CD4-positive, alpha-beta T cell treated with Interleukin-17A for 4 hours (primary cell): ENCODE data around the gene SEPTIN2.
"Not testable (repeated sequence)": the region's sequence is repeated elsewhere in the genome, so short reads cannot be mapped to it uniquely, and the experiment has no call there.

Experiments used
- DNase-seq: peaks from one replicate; pipeline ENCODE4 v3.0.0-alpha.2; 2020; ENCODE audit warnings: mixed read lengths

Gene SEPTIN2

DNA sequence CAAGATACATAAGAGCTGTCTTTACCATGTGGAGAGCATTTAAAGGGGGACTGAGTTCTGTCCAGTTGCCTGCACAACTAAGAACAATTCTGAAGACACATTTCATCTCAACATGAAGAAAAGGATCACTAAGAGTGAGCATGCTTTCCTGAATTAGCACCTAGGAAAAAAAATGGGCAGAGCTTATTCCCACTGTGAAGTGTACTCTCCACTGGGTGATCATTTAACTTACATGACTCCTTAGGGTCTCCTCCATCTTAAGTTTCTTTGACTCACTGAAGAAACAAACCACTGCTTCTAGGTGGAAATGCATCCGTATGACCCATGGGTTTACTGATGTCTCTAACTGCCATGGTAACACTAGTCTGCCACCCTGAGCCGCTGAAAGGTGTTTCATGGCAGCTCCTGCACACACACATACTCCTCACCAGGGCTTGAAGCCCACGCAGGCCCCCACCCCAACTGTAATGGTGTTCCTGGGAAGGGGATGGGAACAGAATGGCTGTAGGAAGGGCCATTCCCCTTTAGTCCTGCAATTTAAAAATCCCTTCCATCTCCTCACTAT lies 27.3 kb upstream of the SEPTIN2 start:
- no peak for DNase-seq

DNA sequence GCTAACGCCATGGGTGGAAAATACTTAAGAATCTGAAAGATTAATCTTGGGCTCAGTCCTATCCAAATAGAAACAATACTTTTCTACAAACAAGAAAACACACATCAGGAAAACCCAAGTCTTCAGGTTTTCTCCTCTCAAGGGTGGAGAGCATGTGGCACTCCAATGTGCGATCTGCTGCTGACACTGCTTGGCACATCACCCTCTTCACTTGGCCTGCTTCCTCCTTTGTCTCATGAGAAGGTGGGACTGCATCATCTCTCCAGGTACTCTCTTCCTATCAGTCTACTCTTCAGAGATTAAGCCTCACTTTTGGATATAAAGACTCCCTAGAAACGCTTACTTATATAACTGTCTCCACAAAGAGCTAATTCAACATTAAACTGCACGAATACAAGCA lies 26.7 kb upstream of the SEPTIN2 start:
- DNase-seq: no peak

DNA sequence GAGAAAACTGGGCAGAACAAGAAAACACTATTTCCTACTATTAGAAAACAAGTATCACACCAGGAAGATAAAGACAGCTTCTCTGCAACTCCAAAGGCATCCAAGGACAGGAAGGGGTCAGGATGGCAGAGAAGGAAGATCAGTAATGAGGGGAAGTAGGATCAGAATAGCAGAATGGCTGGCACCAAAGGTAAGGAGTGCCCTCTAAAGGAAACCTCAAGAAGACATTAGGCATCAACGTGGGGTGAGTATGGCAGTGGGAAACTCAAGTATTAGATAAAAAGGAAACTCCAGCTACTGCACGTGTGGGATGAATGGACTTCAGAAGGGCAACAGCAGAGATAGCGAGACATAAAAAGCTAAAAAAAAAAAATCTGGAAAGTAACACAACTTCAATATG lies 26.1 kb upstream of the SEPTIN2 start:
- no peak for DNase-seq

DNA sequence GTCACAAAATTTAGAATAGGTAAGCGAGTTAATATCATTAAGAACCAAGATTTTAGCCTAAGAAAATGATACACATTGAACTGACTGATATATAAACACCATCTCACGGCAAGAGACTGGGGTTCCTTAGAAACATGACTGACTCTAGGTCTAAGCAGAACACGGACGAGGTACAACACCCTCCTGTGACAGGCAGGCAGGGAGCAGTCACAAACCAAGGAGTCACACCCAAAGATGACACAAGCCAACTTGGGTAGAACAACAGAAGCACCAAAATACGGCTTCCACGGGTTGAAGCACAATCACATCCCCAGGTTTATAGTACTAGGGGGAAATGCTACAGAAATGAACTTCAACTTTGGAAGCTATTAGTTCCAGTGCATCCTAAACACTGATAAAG lies 24.6 kb upstream of the SEPTIN2 start:
- no peak for DNase-seq

DNA sequence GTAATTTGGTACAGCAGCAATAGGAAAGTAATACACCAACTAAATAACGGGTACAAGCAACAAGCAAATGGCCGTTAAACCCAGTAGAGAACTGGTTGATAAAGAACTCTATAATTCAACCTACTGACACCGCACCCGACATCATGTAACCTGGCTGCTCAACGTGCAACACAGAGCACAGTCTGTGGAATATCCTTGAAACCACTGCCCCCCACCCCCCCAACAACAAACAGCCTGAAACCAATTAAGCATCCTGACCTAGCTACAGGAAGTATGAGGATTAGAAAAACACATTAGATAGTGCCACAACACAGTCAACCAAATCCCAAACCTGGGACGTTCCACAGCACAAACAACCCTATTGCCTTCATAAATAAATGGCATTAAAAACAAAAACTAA lies 23.7 kb upstream of the SEPTIN2 start:
- DNase-seq: no peak

DNA sequence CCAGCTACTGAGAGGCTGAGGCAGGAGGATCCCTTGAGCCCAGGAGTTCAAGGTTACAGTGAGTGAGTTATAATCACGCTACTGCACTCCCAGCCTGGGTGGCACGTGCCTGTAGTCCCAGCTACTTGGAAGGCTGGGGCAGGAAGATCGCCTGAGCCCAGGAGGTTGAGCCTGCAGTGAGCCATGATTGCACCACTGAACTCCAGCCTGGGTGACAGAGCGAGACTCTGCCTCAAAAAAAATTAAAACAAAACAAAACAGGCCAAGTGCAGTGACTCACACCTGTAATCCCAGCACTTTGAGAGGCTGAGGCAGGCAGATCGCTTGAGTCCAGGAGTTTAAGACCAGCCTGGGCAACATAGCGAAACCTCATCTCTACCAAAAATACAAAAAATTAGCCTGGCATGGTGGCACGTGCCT lies 22.3 kb upstream of the SEPTIN2 start:
- not testable (repeated sequence) for DNase-seq

DNA sequence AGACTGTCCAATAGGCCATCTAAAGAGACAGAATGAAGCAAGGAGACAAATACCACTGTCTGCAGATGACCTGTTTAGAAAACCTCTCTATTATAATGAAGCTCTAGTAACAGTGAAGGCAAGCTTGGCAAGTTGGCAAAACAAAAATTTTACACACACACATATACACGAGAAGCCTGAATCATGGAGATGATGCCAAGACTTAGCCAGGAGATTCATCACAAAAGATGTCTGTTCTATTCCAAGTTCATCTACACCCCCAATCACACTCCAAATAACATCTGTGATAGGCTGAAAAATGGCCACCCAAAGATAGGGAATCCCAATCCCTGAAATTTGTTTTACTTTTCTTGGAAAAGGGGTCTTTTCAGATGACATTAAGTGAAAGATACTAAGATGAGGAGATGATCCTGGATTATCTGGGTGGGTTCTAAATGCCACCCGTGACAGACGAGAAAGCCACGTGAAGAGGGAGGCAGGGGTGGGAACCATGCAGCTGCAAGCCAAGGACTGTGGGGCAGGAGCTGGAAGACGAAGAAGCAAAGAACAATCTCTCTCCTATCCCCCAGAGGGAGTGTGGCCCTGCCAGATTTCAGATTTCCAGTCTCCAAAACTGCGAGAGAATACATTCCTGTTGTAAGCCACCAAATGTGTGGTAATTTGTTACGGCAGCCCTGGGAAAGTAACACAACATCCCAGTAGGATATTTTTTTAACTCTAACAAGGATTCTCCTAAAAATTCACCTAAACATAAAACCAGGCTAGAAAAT lies 20.2 kb upstream of the SEPTIN2 start:
- no peak for DNase-seq

DNA sequence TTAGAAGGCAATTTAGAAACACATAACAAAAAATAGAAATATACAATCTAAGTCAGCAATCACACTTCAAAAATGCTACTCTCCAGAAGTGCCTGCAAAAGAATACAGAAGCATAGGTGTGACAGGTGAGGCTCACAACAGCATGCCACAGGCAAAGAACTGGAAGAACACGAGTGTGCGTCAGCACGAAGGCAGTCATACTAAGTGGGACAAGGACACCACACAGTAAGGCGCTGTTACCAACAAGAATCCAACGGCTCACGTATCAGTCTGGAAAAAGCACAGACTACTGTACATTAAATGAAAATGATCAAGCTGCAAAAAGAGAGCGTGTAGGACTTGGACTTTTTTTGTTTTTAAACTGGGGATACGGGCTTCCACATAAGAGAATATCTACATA lies 19.0 kb upstream of the SEPTIN2 start:
- DNase-seq: no peak

DNA sequence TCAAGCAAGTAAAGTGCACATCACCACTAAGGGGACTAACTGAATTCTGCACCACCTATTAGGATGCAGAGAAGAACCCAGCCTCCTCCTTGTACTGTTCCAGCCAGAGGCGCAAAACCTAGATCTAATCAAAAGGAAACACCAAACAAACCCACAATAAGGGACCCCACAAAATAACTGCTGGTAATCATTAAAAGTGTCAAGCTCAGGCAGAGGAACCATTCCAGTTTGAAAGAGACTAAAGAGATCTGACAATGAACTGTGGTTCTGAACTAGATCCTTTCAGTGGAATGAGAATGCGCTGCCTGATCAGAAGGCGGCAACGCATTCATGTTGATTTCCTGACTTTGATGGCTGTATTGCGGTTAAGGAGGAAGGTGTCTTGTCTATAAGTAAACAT lies 17.1 kb upstream of the SEPTIN2 start:
- peak; percentile 58 for DNase-seq

DNA sequence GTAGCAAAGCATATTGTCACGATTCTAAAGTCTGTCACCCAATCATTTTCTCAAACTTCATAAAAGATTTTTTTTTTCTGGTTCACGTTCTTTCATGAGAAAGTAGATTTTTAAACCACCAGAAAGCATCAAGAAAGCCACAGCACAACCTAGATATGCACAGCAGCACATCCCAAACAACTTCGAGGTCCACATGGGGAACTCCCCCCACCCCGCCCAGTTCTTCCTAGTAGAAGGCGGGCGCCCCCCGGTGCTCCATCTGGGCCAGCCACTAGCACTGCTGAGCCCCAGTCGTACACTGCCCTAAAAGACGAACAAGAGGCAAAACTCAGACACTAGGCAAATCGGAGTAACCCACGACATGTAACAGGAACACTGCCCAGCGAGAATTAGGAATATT lies 15.7 kb upstream of the SEPTIN2 start:
- peak; percentile 75 for DNase-seq

DNA sequence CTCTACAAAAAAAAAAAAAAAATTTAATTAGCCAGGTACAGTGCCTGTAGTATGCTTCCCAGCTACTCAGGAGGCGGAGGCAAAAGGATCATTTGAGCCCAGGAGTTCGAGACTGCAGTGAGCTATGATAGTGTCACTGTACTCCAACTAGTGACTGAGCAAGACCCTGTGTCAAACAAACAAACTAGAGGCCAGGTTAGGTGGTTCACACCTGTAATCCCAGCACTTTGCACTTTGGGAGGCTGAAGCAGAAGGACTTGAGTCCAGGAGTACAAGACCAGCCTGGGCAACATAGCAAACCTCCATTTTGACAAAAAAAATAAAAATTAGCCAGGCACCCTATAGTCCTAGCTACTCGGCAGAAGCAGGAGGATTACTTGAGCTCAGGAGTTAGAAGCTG lies 13.6 kb upstream of the SEPTIN2 start:
- no peak for DNase-seq

DNA sequence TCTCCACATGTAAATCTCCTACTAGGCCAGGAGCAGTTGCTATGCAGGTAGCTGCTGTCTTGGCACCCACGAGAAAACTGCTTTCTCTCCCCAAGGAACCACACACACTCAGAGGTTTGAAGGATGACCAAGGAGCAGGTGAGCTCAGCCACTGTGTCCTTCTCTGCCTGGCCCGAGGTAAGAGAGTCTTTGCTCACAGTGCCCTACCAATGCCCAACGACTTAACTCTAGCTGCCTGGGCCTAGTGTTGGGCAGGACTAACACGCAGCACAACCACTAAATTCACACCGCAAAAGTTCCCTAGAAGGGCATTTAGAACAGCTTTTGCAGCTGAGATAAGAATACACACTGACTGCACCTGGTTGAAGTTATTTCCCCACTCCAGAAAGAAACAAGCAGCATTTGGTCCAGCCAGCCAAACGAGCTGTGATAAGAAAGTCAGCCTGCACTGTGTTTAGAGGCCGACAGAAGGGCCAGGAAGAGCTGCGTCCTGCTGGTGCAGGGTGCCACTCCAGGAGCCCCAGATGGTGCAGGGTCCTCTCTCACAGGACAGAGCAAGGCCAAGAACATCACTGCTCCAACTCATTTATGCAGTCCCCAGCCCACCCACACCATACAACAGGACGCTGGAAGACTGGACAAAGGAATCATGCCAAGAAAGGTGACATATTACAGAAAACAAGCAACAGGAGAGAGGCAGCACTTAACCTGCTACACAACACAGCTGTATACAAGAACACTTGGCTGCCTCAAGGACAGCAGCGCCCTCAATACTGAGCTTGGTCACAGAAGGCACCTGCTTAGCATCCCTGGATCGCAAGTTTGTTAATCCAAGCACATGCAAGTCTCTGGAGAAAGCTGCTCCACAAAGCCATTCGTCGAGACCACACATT lies 12.7 kb upstream of the SEPTIN2 start:
- no peak for DNase-seq

DNA sequence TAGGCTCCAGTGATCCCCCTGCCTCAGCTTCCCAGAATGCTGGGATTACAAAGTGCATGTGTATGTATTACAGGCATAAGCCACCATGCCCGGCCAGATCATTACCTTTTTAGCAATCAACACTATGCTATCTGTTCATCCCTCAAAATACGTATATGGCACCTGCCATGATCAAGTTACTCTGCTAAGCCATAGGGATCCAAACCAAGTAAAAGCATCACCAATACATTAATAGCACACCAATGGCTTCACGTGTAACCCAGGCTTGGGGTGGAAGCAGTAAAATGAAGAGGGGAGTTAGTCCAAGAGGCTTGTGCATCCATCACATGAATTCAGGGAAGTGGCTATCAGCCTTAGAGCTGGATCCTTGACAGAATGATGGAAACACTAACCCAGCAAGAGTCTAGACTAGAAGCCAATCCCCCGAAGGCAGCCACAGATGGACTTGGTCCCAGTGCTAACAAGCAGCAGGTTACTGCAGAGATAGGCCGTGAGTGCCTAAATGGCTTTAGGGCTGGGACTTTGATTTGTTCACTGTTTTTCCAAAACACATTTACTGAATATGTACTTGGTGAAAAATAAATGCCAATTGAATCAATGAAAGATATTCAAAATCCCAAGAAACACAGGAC lies 11.6 kb upstream of the SEPTIN2 start:
- DNase-seq: no peak

DNA sequence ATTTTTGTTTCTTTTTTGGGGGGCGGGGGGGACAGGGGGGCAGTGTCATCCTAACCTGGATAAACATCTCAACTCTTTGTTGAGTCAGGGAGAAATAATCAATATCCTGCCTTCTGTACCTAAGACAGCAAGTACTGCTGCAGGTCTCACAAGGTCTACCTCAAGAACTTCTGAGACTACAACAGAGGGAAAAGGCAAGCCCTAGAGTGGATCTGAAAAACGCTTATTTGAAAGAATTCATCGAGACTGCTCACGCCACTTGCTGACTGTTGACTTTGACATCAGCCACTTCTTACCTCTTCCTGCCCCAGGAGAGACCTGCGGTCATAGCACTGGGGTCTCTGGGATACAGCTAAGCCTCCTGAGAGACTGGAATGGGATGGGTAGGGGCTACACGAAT lies 8.7 kb upstream of the SEPTIN2 start:
- DNase-seq: no peak

DNA sequence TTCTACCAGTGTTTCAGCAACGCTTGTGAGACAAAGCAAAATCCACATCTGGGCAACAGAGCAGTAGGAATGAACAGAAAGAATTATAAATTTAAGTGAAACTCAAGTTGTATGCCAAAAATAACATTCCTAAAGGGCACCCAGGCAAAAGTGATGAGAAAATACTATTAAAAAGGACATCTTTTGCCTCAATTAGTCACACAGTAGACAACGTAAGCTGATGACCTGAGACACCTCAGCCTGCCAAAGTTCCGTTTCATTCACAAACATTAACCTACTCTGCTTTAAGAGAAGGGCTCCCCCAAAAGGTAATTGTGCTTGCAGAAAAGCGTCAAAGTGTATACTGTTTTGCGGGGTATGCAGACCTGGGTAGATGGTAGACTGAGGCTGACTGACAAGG lies 7.5 kb upstream of the SEPTIN2 start:
- no peak for DNase-seq

DNA sequence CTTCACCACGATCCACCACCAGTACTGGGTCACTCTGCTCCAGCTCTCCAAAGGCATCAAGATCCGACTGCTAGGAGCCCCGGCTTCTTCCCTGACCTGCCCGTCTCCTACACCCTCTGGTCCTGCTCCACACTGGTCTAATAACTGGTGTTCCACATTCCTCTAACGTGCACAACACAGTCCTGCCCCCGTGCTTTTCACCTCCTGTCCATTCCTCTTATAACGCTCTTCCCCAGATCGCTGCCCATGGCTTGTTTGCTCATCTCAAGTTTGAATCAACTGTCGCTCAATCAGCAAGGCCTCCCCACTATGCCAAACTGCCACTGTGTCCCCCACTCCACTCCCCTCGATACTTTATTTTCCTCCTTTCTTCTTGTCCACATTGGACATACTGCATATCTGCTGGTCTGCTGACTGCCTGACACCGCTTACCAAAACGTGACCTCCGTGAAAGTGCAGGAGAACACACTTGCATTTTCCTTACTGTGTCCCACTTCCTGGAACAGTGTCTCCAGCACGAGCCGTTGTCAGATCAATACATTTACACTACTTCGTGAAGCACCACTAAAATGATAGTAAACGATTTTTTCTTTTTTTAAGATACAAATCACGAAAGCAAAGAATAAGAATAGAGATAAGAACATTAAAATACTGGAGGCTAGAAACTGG lies 6.8 kb upstream of the SEPTIN2 start:
- DNase-seq: no peak

DNA sequence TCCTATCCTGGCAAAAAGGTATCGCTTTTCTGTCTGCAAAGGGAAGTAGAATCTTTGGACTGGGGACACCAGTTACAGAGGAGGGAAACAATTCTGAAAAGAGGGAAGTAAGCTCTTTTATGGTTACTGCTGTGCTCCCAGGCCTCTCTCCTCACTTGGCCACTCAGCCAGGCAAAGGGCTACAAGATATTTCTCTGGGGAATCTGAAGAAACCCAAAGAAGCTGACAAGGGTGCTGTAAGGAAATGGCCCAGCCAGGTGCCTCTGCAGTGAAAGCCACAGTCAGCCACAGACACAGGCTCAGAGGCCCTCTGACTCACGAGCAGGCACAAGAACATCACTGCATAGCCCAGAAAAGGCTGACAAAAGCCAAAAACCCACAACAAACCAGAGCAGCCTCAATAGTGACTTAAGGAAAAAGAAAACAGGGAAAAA lies 6.0 kb upstream of the SEPTIN2 start:
- peak; percentile 83 for DNase-seq

DNA sequence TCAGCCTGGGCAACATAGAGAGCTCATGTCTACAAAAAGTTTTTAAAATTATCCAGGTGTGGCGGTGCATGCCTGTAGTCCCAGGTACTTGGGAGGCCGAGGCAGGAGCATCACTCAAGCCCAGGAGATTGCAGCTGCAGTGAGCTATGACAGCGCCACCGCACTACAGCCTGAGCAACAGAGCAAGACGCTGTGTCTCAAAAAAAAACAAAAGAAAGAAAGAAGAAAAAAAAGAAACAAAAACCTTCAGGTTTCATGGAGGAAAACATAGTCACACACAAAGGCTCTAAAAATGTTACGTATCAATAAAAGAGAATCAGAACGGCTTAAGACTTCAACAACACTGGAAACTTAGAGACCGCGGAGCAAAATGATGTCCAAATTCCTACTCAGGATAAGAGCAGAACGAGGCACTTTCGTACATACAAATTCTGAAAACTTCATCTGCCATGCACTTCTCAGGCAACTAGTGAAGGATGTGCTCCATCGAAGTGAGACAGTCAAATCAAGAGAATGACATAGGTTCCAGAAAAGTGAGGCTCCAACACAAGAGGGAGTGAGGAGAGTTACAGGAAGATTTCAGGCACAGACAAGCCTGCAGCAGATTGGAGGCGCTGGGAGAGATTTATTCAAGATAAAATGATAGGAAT lies 4.7 kb upstream of the SEPTIN2 start:
- DNase-seq: no peak

DNA sequence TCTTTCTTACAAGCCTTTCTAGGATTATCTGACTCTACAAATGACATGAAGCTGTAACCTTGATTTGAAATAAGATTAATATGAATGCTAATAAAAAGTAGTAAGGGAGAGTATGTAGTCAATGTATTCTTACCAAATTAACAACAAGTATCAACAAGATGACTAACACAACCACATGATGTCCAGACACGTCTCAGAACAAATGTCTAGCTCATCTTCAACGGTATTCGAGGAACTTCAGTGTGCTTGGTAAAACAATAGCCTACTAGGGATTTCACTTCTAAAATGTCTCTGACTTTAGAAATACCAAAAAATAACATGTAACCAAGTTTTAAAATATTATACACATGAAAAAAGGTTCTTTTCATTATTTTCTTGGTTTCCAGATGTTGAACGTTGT lies 3.6 kb upstream of the SEPTIN2 start:
- no peak for DNase-seq

DNA sequence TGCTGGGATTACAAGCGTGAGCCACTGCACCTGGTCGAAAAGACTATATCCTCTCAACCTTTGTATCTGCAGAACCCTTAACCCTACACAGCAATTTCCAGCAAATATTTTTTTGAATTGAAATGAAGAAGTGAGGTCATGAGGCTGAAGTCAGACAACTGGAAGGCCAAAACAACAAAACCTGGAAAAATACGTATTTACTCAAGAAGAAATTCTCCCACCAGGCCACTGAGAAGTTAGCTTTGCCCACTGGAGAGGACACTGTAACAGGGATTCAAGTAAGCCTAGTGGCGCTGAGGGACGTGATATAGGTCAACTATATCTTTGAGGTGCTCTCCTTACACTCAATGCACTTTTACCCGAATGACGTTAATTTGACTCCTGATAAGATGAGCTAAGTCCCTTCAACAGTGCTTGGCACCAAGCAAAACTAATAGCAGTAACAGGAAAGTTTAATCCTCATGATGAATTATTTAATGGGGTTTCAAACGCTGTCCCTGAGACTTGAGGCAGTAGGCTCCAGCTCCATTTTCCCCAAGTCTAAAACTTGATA lies 2.1 kb upstream of the SEPTIN2 start:
- DNase-seq: no peak

DNA sequence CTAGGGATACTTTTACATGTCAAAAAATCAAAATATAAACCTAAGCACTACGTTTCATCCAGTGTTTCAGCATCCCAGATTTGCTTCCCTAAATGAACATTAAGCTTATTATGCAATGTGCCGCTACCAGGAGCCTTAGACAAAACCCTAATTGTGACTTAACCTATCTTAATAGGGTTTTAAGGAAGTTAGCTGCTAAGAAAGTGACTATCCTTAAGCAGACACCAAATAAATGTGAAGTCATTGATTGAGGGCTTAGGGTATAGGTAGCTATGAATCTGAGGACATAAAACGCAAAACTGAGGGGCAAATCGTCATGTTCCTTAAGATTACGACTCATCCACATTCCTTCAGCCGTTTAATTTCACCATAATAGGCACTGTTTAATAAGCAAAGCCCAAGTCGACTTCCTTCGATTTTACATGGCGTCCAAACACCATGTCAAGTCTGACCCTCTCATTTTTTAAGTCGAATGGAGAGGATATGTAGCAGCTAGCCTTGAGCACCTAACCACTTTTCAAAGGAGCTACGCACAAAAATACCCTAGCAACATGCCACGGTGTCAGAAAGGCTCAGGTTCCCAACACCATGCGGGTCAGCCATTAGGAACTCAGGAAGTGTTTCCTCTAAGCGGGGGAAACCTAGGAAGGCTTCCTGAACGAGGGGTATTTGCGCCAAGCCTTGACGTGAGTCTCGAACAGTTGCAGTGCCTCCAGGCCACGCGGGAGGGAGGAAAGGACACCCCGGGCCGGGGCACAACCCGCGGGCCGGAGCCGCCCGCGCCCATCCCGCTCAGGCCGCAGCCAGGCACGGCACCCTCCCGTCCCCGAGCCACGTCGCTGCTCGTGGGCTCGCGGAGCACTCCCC lies 1.3 kb upstream of the SEPTIN2 start:
- no peak for DNase-seq
